Stomach (tissue), 4 donors: Measurements from ENCODE around the gene CD200.
"Not testable (repeated sequence)": the region's sequence is repeated elsewhere in the genome, so short reads cannot be mapped to it uniquely, and the experiment has no call there.

Experiments used
- CTCF ChIP-seq, 7 experiments: fragments of 450-650 bp in 4 of 7; fragments of 200-600 bp in 3 of 7; sonication (generic) in 3 of 7; IDR thresholded peaks; one replicate each; pipeline ENCODE4 v1.5.1; 2016 to 2019; ENCODE audit warnings: antibody characterized with exemption in 7 of 7, control low read depth in 2 of 7, mild to moderate bottlenecking in 1 of 7
- POLR2A ChIP-seq, 4 donors: fragments of 450-650 bp; IDR thresholded peaks; one replicate each; pipeline ENCODE4 v1.6.1; 2016; ENCODE audit warnings: antibody characterized with exemption in 4 of 4, control low read depth in 2 of 4, mild to moderate bottlenecking in 1 of 4, moderate library complexity in 1 of 4

- not testable (repeated sequence) for TF ChIP-seq POLR2A, CTCF (IDR thresholded peaks at IDR 0.05)
Observed at GRCh38 chr3:112404924-112405549, 72.1 kb downstream of the CD200 start.
